GM19023 (cell line): ENCODE data around the gene TNS4.

Experiments
- ATAC-seq: cut with Tn5 transposase; IDR thresholded peaks from one replicate; pipeline ENCODE4 v1.9.1; 2021; ENCODE audit warnings: mild to moderate bottlenecking, moderate library complexity; ENCODE audit not compliant: unreplicated experiment

Gene TNS4

DNA sequence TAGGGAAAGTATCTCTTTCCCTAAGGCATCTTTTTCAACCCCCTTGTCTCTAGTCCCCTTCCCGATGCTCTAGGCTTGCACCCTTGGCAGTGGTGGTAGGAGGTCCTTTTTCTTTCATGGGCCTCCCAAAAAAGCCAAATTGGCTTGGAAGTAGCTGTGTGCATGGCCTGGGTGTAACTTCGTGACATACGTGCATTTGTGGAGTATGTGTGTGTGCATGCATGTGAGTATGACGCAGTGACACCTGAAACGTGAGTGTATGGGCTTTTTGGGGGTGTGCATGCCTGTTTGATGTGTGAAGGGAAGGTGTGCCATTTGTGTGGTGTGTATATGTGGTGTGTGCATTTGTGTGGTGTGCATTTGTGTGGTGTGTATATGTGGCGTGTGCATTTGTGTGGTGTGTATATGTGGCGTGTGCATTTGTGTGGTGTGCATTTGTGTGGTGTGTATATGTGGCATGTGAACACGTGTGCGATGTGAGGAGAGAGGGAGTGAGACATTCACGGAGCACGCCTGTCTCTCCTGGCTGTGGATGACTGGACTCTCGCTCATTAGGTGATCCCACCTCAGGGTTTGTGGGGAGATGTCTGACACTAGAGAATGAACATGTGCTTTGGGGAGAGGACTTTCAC lies 42.5 kb downstream of the TNS4 start:
- no peak for ATAC-seq

DNA sequence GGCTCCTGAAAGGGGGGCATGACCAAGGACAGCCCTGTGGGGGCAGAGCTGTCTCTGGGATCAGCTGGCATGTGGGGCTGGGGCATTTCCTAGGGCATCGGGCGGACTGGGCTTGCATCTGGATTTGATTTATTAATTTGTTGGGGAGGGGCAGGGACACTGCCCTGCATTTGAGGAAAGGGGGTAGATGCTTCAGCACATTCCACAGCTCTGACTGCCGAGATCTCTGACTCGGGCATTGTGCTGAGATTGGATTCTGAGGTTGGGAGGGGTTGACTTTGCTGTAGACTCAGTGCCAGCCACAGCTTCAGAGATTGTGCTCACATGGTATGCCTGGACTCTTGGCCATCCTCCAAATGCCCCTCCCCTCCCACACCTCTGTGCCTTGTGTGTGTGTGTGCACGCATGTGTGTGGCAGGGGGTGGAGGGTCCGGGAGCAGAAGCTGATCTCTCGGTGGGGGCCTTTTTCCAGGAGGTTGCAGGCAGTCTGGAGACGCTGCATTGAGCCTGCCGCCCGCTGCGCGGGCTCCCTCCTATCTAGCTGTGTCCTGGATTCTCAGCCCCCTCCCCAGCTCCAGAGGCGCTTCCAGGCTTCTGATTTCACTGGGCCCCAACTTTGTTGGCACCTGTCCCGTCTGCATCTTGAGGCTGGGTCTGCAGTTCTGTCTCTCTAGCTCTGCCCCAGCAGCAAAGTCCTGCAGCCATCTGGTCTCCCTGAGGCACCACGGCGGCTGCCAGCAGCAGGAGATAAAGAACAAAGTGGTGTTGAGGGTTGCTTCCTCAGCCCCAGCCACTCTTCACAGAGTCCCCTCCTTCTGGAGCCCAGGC lies 43.2 kb downstream of the TNS4 start:
- no peak for ATAC-seq

DNA sequence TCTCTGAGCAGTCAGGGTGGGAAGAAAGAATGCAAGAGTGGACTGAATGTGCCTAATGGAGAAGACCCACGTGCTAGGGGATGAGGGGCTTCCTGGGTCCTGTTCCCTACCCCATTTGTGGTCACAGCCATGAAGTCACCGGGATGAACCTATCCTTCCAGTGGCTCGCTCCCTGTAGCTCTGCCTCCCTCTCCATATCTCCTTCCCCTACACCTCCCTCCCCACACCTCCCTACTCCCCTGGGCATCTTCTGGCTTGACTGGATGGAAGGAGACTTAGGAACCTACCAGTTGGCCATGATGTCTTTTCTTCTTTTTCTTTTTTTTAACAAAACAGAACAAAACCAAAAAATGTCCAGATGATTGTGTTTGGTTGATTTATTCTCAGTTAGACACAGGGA lies 44.1 kb downstream of the TNS4 start:
- ATAC-seq, result no peak

DNA sequence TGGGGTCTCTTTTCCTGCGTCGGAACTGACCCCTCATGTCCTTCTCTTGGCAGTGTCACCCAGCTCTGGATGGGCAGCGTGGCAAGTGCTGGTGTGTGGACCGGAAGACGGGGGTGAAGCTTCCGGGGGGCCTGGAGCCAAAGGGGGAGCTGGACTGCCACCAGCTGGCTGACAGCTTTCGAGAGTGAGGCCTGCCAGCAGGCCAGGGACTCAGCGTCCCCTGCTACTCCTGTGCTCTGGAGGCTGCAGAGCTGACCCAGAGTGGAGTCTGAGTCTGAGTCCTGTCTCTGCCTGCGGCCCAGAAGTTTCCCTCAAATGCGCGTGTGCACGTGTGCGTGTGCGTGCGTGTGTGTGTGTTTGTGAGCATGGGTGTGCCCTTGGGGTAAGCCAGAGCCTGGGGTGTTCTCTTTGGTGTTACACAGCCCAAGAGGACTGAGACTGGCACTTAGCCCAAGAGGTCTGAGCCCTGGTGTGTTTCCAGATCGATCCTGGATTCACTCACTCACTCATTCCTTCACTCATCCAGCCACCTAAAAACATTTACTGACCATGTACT lies 44.9 kb downstream of the TNS4 start:
- no peak for ATAC-seq

DNA sequence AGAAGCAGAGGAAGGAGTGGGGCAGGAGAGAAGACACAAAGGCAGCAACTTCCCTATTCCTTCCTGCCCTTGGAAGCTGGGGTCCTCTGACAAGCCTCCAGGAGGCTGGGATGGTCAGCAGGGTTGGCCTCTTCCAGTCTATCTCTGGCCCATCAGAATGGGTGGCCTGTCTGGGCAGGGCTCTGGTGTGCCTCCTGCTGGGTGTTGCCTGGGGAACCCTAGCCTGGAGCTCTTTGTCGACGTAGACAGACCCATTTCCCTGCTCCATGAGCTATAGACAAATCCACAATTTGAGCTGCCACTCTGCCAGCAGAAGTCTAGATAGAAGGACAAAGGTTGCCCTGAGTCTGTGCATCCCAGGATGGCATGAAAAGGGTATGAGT lies 46.8 kb downstream of the TNS4 start:
- ATAC-seq, result no peak

DNA sequence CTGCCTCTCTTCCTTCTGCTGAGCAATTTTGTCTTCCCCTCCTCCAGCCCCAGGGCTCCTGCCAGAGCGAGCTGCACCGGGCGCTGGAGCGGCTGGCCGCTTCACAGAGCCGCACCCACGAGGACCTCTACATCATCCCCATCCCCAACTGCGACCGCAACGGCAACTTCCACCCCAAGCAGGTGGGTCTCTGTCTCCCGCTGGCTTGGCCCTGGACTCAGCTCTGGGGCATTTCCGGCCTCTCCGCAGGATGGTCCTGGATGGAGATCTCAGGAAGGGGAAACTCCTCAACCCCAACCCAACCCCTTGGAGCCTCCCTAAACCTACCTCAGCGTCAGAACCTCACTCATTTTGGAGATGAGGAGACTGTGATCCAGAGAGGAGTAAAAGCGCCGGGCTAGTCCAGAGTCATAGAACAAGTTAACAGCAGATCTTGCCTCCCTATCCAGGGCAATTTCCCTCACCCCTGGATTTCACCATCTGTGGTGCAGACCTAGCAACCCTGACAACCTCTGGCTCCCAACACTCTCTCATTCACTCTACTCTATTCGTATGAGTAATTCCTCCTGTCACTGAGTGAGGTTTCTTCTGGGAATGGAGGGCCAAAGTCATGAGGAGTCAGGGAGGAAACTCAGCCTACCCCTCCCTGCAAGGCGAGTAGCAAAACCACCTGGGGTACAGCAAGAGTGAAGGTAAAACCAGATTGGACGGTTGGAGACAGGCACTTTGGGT lies 47.4 kb downstream of the TNS4 start:
- no peak for ATAC-seq

DNA sequence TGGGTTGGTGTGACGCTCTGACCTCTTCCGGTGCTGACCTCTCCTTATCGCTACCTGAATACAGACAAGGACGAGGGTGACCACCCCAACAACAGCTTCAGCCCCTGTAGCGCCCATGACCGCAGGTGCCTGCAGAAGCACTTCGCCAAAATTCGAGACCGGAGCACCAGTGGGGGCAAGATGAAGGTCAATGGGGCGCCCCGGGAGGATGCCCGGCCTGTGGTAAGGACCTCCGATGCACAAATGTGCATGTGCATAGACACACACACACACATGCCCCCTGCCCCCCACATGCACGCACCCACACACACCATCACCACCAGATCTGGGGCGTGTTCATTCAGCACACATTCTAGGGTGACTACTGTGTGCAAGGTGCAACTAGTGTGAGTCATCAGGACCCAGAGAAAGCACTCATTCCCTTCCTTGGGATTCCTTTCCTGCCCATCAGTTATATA lies 48.5 kb downstream of the TNS4 start:
- ATAC-seq, result no peak

DNA sequence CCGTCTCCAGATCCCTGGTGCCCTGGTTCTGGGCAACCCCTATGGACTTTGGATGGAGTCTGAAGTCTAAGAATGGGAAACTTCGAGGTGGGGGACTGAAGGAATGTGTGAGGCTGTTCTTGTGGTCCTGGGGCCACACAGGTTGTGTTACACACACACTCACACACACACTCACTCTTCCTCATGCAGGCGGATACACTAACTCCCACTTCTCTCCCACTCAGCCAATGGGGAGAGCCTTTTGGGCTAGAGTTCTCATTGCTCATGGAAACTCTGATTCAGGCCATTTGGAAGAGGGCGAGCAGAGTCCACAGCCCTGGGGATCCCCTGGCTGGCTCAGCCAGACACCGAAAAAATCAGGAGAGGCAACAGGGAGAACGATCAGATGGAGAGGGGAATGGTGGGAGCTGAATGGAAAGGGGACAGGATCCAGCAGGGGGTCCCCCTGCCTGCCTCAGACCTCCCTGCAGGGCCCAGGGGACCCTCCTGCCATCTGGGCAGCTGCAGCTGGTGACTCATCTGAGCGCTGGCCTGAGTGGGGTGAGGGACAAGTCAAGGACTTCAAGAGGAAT lies 49.1 kb downstream of the TNS4 start:
- no peak for ATAC-seq

DNA sequence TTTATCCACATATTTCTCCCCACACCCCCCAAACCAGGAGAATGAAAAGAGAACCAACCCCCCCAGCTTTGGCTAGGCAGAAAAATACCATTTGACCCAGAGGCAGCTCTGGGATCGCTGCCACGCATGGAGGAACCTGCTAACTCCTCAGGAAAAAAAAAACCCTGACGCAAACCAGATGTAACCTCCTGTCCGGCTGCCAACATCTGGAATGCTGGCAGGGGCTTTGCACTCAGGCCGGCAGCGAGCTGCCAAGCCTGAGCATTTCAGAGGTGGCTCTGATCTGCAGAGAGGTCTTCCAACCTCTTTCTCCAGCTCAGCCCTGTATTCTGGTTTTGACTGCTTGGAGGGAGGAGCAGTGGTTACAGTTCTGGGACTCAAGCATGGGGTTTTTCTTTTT lies 50.0 kb downstream of the TNS4 start:
- no peak for ATAC-seq

DNA sequence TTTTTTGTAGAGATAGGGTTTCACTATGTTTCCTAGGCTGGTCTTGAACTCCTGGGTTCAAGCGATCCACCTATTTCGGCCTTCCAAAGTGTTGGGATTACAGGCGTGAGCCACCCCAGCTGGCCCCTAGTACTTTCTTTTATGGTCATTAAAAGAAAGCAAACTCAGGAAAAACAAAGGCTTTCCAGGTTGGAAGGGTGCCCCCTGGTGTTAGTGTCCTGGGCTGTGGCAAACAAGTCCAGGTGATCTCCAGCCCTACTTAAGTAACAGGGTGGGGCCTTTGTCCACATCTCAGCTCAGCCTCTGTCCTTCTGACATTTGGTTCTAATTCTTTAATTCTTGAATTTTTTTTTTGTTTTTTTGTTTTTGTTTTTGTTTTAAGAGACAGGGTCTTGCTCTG lies 51.2 kb downstream of the TNS4 start:
- ATAC-seq, result no peak

DNA sequence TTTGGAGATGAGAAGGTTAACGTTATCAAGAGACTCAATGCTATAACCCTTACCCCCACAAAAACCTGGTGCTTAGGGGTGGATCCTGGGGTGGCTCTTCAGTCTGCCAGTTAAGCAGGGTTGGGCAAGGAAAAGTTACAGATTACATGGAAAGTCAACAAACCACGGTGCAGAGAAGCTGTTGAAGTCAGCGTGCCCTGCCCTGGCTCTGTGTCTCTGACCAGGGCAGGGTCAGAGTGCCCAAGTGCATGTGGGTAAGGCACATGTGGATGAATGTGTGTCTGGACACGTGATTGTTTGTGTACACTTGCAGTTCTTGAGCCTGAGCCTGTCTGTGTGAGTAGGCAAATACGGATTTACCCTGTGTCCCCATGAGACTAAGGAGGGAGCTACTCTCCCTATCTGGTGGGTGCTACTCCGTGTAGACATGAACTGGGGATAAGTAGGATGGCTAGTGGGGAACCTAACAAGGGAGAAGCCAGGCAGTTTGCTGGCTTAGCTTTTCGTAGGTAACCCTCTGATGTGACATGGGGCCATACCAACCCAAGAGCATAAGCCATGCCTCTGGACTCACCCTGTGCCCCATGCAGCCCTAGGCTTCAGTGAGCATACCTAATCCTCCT lies 52.7 kb downstream of the TNS4 start:
- no peak for ATAC-seq

DNA sequence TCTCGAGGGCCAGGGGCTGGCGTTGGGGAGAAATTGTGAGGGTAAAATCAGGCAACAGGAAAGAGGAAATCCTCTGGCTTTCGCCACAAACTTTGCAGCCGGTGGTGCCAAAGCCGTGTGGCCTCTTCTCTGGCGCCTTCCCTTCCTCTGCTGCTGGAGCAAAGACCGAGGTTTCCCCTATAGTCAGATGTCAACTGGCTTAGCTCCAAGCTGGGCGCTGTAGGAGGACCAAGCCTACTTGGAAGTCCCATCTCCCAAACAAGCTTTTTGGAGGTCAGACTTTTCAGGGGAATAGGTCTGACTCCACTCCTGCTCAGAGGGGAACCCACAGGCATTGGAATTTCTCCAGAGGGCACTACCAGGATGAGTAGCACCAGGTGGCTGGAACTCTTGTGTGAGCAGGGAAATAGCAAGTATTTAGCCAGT lies 53.2 kb downstream of the TNS4 start:
- no peak for ATAC-seq

DNA sequence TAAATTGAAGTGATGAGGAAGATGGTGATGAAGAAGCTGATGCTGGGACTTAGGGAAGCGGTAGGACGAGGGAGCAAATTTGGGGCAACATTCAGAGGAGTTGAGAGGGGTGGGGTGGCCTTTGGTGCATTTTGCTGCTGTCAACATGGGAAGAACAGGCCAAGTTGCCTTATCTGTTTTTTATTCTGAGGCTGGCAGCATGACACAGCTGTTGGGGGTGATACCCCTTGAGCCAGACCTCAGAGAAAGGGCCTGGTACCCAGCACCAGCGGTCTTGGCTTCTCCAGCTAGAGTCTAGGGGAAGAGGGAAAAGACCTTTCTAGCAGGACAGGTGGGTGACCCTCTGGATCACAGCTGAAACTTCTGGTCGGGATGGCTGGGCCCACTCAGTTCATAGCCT lies 53.6 kb downstream of the TNS4 start:
- no peak for ATAC-seq

DNA sequence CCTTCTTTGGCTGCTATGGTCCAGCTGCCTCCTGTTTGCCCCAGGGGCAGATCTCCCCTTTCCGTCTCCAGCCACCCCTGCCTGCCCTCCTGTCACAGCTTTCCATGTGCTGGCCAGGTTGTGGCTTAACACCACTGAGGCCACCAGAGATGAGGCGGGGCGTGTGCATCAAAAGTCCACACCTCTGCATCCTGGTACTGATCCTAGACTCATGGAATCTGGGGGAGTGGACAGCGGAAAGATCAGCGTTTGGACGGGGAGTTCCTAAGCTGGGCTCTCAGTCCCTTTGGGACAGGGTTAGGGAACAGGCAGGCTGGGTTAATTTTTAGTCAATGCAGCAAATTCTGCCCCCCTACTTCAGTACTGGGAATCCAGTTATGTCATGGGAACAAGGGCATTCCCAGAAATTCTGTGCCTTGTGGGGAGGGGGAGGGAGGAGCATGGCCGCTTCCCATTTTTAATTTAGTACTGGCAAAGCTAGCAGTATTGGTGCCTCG lies 54.2 kb downstream of the TNS4 start:
- ATAC-seq, result no peak

DNA sequence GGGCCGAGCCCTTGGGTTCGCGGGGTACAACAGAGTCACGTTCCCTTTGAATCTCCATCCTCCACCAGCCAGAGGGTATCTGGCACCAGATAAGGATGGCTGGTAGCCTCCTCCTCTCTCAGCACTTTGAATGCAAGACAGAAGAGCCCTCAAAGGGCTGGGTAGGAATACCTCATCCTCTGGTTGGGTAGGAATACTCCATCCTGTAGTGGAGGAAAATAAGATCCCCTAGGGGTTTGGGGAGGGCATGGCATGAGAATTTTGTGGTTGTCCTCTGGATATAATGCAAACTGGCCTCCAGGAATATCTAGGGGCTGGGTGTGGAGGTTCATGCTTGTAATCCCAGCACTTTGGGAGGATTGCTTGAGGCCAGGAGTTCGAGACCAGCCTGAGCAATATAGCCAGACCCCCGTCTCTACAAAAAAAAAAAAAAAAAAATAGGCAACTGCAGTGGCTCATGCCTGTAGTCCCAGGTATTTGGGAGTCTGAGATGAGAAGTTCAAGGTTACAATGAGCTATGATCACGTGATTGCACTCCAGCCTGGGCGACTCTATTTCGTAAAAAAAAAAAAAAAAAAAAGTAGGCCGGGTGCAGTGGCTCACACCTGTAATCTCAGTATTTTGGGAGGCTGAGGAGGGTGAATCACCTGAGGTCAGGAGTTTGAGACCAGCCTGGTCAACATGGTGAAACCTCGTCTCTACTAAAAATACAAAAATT lies 55.5 kb downstream of the TNS4 start:
- ATAC-seq, result no peak

DNA sequence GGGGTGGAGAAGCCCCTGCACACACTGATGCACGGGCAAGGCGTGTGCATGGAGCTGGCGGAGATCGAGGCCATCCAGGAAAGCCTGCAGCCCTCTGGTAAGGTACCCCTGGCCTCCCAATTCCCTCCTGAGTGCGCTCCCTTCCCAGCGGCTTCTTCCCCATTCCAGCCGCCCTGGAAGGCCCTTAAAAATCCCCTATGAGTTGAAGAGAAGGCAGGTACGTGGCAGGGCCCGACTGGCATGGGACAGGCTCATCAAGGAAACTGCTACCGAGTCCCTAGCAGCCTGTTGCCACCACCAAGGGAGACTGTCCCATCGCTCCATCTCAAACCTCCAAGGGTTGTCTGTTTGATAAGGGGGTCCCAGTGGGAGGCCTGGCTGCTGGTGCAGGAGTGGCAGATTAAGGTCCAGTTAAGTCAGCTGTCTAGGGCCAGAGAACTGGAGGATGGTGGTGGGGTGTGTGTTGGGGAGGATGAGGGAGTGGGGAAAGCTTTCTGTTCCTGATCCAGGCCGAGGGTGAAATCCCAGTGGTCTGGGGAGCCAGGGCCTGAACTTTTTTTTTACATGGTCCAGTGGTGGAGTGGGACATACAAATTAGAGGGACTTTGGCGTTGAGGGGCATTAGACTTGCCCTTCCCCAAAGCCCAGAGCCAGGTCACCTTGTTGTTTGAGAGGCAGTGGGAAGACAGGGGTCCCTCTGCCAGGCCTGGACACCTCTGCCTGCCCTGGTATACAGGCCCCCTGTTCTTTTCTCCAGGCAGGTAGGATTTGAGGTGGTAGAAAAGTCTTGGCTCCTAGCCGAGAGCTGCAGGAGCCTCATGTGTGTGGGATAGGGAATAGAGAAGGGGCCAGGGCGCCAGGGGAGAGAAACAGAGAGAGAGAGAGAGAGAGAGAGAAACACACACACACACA lies 57.2 kb downstream of the TNS4 start:
- ATAC-seq, result no peak

DNA sequence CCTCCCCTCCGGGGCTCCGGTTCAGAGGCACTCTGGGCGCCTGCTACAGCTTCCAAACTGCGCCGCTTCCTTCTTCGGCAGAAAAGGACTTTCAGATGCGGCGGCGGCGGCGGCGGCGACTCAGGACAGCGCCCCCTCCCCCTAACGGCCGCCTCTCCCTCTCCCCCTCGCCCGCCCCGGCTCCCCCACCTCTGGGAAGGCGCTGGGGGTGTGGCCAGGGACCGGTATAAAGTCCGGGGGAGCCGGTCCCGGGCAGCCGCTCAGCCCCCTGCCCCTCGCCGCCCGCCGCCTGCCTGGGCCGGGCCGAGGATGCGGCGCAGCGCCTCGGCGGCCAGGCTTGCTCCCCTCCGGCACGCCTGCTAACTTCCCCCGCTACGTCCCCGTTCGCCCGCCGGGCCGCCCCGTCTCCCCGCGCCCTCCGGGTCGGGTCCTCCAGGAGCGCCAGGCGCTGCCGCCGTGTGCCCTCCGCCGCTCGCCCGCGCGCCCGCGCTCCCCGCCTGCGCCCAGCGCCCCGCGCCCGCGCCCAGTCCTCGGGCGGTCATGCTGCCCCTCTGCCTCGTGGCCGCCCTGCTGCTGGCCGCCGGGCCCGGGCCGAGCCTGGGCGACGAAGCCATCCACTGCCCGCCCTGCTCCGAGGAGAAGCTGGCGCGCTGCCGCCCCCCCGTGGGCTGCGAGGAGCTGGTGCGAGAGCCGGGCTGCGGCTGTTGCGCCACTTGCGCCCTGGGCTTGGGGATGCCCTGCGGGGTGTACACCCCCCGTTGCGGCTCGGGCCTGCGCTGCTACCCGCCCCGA lies 58.0 kb downstream of the TNS4 start, which contains the start of gene IGFBP4:
Gene IGFBP4, plus strand, starts transcription at position 255 of the 792 bp plus-strand sequence. Its CDS starts 286 bp downstream, at position 541.
- no peak for ATAC-seq
